Activated T-cell treated with anti-CD3 and anti-CD28 coated beads for 24 hours (primary cell): ENCODE data around the gene KIF26A.

Experiments
- DNase-seq: peaks from one replicate; pipeline ENCODE4 v3.0.0-alpha.2; 2020; ENCODE audit warnings: low read depth

KIF26A gene

DNA sequence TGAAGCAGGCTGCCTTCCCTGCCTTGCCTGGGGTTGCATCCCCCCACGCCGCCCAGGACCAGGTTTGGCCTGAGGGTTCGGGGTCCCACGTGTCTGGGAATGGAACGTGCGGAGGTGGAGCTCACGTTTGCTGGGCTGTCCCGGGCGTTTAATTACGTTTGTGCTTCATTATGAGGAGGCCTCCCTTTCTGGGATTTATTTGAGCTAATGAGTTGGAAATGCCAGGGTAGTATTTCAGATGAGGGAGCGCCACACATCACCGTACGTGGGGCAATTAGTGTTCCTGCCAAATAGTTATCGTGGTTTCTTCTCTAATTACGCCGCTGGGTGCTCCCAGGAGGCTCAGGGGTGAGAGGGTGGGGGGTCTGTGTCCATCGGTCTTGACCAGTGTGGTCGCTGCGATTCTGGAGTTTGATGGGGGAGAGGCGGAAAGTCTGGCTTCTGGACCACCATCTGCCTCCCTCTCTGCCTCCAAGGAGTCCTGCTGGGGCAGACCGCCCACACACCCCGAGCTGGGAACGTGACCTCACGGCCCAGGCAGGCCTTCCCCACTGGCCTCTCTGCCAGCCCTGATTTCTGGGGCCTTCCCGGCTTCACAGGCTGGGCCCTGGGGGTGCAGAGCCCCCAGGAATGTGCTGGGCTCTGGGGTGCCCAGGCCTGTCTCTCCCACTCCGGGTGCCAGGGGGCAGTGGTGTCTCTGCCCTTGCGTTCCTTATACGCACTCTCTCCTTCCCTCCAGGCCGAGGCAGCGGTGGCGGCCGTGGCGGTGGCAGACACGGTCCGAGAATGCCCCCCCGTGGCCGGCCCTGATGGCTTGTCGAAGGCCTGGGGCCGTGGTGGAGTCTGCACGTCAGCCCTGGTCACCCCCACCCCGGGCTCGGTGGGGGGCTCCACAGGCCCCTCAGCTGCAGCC, 18.9 kb downstream of the KIF26A start:
- no peak for DNase-seq

DNA sequence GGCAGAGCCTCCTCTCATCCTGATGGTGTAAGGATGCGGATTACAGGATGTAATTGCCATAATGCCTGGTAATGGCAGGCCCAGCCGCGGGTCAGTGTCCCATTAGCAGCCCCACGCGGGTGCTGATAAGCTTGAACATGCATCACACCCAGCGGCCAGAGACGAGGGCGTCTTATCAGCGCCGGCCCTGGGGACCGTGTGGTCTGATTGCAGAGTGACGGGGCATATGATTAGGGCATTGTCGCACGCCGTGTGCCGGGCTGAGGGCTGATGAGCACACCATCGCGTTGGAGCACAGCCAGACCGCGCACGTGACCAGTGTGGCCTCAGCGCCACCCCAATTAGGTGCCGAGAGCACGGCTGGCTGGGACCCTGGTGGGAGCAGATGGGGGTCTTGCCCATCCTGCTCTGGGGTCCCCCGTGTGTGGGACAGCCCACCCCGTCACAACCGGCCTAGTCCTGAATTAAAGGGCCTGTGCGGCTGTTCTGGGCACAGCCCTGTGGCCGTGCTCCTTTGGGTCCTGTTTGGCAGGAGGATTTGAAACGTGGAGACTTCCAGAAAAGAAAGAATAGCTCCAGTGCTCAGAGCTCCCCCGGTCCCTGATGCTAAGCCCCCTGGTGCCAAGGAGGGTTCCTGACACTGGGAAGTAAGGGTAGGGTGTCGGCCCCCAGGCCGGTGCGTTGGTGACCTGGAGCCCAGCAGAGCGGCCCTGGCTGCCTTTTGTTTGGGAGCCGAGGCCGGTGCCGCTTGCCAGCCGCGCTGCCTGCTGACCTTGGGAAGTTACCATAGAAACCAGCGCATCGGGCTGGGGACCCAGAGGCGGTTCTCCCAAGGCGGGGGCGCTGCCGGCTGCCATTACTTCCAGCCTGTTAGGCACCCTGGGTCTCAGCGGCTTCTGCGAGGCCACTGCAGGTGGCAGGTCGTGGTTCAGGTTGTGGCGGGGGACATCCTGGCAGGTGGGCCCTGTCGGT, 20.7 kb downstream of the KIF26A start:
- no peak for DNase-seq

DNA sequence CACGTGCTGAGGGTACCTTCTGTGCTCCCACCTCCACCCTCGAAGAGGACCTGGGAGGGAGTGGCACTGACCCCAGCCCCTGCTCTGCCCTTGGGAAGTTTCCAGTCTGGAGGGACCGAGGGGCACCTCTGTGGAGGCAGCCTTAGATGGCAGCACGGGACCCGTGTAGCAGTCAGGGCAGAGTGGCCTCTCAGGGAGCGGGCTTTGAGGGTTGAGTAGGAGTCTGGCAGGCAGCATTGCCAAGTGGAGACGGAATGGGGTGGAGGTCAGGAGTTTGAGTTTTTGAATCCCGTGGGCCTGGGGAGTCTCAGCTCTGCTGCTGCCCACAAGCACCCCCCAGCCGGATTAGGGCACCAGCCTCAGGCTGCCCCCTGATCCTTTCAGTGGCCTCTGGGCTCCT, 21.6 kb downstream of the KIF26A start:
- no peak for DNase-seq

DNA sequence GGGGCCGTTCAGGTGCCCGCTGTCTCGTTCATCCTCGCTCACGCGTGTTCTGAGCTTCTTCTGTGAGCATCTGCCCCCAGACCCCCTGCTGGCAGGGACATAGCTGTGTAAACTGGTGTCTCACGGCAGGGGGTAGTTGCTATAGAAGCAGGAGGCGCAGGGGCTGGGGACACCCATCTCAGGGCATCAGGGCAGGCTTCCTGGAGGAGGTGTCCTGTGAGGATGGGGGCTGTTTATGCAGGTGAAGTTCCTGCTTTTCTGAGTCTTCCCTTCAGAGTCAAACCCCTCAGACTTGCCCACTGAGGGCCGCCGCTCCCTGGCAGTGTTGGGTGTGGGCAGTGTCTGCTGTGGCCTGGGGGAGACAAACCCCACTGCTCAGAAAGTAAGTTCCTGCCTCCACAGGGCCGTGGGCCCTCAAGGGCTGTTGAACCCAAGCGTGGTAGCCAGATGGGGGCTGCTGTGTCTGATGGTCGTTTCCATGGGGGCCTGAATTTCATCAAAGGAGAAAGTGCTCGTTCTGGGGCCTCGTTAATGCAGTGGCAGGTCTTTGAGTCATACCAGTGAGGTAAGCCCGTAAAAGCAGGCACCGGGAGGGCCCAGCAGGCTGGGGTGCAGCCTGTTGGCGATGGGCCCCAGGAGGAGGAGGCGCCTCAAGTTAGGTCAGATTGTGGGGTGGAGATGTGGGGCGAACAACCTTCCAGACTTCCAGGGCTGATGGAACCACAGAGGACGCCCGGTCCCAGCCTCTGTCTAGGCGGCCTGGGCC, 23.4 kb downstream of the KIF26A start:
- no peak for DNase-seq

DNA sequence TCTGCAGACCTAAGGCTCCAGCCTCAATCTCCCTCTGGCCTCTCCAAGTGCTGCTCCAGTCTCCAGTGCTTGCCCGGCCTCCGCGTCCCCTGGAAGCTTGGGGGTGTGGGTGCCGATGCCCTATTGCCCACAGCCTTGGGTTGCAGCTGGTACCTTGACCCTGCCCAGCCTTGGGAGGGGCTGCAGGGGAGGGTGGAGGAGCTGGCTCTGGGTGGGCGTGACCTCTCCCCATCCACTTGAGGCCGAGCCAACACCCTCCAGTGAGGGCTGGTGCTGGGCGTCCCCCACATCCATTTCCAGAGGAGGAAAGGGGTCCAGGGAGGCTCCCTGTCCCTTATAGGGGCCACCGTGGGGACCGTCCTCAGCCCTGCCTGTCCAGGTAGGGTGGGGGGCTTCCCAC, 24.1 kb downstream of the KIF26A start:
- no peak for DNase-seq

DNA sequence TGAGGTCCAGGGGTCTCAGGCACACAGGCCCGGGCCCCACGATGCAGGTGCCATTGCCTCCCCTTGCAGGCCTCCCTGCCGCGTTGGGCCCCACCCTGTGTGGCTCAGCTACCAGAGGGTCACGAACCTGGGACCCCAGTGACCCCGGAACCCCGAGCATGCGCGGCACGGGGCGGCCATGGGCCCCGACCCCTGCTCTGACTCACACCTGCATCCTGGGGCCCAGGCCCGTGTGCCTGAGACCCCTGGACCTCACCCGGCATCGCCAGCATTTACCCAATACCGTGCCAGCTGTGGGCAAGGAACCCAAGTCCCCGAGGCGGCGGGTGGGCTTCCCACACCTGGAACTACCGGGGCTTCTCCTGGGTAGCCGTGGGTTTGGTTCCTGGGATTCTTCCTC, 25.2 kb downstream of the KIF26A start:
- no peak for DNase-seq

DNA sequence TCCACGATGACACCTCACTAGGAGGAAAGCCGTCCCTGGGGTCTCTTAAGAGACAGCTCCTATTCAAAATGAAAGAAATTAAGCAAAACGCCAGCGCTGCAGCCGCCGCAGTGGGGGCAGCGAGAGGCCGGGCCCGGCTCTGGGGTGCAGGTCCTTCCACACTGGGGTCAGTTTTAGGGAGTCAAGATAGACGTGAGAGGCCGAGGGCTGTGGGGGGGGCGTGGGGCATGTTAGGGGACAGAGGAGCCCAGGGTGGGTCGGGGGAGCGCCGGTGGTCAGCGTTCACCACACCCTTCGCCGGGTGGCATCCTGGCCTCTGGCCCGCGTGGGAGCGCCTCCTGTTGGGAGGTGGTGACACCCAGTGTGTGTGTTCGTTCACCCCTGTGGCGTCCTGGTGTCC, 25.7 kb downstream of the KIF26A start:
- no peak for DNase-seq

DNA sequence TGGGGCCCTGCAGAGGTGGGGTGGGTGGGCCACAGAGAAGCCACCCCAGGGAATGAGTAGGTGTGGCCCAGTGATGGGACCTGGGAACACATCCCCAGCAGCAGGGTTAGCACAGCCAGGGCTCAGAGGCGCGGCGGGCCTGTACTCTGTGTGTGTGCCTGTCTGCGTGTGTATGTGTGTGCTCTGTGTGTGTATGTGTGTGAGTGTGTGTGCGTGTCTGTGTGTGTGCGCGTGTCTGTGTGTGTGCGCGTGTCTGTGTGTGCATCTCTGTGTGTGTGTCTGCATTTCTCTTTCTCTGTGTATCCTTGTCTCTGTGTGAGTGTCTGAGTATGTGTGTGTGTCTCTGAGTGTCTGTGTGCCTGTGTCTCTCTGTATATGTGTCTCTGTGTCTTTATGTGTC, 26.1 kb downstream of the KIF26A start:
- DNase-seq, result no peak

DNA sequence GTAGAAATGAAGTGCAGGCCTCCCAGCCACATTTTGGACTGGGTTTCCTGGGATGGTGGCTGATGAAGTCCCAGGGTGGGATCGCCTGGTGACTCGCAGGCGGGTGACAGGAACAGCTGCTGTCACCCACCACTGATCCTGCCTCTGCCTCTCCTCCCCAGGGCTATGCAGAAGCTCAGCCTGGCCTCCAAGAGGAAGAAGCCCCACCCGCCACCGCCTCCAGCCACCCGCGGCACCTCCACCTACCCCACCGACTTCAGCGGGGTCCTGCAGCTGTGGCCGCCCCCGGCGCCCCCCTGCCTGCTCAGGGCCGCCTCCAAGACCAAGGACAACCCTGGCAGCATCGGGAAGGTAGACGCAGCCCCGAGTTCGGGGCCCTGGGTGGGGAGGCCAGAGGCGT, 28.3 kb downstream of the KIF26A start:
- DNase-seq, result no peak

DNA sequence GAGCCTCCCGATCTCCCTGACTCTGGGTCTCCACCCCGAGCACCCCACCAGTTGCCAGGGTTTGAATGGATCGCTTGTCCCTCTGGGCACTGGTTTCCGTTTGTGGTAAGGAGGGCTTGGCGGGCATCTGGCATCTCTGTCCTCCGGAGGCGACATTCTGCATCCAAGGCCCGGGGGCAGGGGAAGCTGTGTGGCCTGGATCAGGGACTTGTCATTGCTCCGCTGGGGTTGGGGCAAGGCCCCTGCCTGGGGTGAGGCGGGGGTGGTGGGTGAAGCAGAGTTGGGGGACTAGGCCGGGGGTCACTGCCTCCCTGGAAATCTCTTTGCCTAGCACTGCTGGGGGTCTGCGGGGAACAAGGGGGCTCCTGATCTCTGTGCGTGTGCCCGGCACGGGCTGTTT, 30.2 kb downstream of the KIF26A start:
- DNase-seq, result no peak

DNA sequence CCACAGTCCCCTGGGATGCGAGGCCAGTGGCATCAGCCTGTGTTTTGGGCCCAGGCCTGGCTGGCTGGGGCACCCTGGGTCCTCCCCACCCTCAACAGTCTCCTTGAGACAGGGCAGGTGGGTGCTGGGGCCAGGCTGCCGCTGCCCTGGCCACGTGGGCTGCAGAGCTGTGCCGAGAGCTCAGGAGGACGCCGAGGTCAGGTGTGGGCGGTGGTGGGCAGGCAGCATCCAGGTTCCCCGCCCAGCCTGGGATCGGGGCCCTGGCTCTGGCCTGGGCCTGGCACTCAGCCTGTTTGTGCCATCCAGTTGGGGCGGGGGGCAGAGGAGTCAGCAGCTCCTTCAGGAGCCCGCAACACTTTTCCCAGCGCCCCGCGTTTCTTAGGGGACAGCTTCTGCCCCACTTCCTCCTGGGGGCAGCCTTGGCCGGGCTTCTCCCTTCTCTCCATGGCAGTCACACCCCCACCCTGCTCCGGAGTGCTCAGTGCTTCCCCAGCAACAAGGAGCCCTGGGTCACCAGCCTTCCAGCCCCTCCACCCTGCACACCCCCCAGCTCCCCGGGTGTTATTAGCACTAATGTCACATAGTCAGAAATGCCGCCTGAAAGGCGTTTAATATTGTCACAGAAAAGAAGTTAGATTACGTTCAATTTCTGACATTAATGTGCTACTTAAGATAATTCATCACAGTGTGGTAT, 30.8 kb downstream of the KIF26A start:
- no peak for DNase-seq

DNA sequence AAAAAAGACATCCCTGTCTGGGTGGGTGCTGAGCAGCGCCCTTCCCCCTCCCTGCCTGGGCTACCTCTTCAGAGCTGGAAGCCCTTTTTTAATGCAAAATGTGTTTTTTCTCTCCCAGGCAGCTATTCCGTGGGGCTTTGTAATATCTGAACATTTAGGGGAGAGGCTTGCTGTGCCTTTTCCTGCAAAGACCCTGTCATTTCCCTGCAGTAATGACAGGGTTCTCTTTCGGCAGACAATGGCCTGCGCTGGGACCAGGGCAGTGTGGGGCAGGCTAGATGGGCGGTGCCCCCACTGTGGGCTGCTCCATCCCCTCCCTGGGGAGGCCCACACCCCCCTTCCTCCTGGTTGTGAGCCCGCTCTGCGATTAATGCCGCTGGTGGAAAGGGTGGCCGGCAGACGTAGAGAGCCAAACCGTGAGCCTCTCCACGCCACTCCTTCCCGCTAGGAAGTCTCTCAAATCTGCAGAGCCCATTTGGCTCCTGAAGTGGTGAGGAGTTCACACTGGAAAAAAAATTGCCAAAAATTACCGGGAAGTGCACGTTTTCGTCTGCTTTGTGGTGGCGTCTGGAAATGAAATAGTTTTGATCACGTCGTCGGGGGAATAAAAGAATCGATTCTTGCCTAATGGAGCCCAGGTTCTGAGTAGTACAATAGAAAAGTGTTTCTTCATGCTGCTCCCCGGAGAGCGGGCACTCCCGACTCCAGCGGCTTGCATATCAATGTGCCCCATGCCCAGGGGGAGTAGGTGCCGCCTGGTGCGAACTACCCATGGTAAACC, 31.5 kb downstream of the KIF26A start:
- DNase-seq, result no peak

DNA sequence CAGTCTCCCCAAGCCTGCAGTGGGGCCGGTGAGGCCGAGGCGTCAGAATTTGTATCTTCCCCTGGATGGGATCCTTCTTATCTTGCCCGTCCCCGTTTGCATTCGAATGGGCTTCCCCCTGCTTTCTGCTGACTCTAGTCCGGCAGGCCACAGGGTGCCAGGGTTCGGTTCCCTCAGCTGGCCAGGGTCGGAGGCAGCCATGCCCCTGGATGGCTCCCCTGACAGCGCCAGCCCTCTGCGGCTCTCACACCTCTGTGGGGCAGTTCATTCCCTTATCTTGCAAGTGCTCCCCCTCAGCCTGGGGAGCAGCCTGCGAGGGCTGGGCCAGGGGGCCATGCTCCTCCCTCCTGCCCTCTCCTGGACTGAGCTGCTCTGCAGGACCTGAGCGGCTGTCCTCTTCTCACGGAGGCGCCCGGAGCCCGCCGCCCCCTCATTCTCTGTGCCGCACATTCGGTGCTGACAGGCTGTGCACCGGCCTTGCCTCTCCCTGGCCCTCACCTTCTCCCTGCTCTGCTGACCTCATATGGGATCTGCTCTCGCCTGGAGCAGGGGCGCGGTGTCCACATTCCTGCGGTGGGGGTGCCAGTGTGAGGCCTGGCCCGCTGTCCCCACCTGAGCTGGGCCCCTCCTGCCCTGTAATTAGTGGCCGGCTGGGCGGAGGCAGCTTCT, 32.8 kb downstream of the KIF26A start:
- DNase-seq, result no peak

DNA sequence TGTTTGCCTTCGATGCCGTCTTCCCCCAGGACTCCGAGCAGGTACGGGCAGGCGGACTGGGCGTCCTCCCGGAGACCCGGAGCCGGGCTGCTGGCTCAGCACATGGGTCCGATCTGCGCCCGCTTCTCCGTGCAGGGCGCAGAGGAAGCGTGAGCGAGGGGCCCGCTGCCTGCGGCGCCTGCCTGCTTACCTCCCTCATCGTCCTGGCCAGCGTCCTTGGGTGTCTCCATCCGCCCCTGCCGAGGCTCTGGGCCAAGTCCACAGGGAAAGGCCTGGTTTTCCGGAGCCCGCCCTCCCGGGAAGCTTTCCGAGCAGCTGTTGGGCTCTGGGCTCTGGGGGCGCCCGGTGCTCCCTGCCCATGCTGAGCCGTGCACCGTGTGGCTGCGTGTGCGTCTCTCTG, 33.5 kb downstream of the KIF26A start:
- DNase-seq, result no peak

DNA sequence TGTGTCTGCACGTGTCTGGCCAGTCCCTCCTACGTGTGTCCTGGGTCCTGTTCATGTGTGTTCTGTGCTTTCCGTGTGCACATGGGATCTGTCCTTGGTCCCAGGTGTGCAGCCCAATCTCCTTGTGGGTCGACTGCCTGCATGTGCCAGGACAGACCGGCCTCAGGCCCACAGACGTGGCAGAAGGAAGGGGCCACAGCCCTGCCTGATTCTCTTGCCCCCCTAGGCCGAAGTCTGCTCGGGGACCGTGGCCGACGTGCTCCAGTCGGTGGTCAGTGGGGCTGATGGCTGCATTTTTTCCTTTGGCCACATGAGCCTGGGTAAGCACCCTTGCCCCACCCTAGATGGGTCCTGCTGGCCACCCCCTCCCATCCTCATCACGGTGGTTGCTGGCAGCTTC, 34.0 kb downstream of the KIF26A start:
- DNase-seq, result no peak

DNA sequence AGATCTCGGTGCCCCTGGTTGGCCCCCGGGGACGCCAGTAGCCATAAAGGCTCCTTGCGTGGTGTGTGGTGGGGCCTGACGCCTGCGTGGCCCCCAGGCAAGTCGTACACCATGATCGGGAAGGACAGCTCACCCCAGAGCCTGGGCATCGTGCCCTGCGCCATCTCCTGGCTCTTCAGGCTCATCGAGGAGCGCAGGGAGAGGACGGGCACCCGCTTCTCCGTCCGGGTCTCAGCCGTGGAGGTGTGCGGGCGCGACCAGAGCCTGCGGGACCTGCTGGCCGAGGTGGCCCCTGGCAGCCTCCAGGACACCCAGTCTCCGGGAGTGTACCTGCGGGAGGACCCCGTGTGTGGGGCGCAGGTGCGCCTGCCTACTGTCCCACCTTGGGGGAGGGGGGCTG, 34.5 kb downstream of the KIF26A start:
- no peak for DNase-seq

DNA sequence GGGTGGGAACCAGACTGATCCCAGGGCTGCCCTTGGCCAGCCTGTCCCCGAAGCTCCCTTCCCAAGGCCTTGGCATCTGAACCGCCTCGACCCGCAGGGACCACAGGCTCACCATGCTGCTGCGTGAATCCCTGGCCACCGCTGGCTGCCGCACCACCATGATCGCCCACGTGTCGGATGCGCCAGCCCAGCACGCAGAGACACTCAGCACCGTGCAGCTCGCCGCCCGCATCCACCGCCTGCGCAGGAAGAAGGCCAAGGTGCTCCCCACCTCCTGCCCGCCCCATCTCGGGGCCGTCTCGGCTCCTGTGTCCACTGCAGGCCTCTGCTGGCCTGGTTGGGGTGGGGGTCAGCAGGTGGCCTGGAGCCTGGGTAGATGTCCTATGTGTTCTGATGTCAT, 35.7 kb downstream of the KIF26A start:
- DNase-seq, result no peak

DNA sequence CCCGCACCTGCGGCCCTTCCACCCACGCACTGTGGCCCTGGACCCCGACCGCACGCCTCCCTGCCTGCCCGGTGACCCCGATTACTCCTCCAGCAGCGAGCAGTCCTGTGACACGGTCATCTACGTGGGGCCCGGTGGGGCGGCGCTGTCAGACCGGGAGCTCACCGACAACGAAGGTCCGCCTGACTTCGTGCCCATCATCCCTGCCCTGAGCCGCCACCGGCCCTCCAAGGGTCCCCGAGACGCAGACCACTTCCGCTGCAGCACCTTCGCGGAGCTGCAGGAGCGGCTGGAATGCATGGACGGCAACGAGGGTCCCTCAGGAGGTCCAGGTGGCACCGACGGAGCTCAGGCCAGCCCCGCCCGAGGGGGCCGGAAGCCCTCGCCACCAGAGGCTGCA, 36.7 kb downstream of the KIF26A start:
- DNase-seq, result no peak

DNA sequence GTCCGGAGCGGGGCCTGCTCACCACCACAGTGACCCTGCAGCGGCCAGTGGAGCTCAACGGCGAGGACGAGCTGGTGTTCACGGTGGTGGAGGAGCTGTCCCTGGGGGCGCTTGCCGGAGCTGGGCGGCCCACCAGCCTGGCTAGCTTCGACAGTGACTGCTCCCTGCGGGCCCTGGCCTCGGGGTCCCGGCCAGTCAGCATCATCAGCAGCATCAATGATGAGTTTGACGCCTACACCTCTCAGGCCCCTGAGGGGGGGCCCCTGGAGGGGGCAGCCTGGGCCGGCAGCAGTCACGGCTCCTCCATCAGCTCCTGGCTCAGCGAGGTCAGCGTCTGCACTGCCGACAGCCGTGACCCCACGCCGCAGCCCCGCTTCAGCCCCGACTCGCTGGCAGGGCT, 37.4 kb downstream of the KIF26A start:
- DNase-seq, result no peak

DNA sequence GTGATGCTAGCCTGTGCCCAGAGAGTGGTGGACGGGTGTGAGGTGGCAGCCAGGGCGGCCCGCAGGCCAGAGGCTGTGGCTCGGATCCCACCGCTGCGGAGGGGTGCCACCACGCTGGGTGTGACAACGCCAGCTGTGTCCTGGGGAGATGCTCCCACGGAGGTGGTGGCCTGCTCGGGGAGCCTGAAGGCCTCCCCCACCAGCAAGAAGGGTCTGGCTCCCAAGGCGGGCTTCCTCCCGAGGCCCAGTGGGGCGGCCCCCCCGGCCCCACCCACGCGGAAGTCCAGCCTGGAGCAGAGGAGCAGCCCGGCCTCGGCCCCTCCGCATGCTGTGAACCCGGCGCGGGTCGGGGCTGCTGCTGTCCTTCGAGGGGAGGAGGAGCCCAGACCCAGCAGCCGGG, 38.2 kb downstream of the KIF26A start:
- DNase-seq, result no peak
